ENCODE measurements around the gene C2CD5.
"Not testable (repeated sequence)": the region's sequence is repeated elsewhere in the genome, so short reads cannot be mapped to it uniquely, and the experiment has no call there.

C2CD5 gene

DNA sequence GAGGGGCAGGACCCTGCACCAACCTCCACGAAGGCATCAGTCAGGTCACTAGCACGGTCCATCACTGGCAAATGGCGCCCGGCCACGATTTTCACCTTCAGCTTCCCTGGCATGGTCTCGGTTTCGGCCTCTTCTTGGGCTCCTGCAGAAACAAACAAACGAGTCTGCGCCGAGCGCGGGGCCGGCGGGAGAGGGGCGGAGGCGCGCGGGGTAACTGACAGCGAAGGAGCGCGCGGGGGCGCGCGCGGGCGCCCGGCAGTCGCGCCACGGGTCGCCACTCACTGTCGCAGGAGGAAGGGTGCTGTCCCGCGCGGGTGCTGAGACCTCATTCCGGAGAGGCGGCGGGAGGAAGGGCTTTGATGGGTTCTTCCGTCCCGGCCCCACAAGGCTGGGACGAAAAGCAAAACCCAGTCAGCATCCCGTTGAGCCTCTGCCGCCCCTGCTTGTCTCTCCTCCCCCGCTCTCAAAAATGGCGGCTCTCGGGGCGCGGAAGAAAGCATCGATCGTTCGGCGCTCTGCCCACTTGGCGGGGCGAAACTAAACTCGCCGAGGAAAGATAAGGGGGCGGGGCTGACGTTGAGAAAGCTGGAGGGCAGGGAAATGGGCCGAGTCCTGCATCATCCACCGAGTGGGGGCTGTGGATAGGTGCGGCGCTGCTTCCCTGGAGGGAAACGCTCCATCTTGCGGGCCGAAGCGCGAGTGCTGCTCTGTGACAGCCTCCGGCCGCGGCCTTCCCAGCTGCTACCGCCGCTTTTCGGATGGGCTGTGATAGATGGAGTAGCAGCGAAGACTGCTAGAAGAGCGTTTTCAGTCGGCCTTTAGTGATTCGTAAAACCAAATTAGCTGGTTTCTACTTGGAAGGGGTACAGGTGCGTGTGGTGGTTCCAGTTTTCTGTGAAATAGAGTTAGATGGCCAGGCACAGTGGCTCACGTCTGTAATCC lies at the start of gene C2CD5:
TSS of gene C2CD5 (minus strand) at position 505 of the 942 bp plus-strand sequence. CDS start at position 113, 392 bp downstream.
- DNase-seq, result peak; percentile 93 to 97

DNA sequence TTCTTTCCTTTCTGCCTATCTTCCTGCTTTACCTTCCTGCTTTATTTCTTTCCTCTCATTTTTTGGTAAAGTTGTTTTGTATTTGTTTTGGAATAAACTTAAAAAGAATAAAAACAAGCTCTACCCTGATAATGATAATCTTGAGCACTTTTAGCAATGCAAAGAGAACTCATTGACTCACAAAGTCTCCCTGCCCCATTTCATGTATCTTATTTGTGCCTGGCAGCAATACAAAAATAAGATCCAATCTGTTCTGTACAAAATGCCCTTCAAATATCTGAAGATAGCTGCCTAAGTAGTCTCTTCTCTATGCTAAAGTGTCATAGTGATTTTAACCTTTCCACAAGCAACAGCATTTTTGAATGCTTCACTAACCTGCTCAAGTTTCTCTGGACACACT lies 49.5 kb upstream of the C2CD5 start:
- no peak for DNase-seq

DNA sequence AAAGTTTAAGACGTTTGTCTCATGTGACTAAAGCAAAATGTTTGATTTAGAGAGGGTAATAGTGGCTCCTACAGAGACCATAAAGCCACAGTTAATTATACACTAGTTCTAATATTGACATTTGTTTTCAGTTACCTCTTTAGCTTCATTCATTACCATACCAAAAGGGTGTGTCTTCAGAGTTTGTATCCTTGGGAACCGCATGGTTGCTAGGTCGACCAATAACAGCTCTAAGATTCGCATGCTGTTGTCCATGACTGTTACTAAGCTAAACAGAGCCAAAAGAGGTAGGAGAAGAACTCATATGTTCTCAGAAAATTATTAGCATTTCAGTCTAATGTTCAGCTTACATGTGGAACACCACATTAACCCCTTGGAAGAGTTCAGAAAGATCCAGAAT lies 44.5 kb upstream of the C2CD5 start:
- DNase-seq, result no peak

DNA sequence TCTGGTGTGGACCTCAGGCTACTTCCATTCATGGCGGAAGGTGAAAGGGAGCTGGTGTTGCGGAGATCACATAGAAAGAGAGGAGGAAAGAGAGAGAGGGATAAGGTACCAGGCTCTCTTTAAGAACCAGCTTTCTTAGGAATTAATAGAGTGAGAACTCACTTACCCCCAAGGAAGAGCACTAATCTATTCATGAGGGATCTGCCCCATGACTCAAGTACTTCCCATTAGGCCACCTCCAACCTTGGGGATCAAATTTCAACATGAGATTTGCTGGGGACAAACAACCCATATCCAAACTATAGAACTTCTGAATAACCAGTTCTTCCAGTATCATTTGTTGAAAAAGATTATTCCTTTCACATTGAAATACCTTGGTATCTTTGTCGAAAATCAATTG lies 34.0 kb upstream of the C2CD5 start:
- no peak for DNase-seq

- DNase-seq, result no peak
Measured at GRCh38 chr12:22577667-22578066, 33.3 kb upstream of the C2CD5 start.

- DNase-seq, result no peak
Measured at GRCh38 chr12:22576473-22576872, 32.1 kb upstream of the C2CD5 start.

- DNase-seq, result no peak
Measured at GRCh38 chr12:22576065-22576464, 31.7 kb upstream of the C2CD5 start.

GRCh38 chr12:22574921-22575320 lies 30.6 kb upstream of the C2CD5 start:
- no peak for DNase-seq

- DNase-seq, result no peak
Measured at GRCh38 chr12:22573181-22573580, 28.8 kb upstream of the C2CD5 start.

DNA sequence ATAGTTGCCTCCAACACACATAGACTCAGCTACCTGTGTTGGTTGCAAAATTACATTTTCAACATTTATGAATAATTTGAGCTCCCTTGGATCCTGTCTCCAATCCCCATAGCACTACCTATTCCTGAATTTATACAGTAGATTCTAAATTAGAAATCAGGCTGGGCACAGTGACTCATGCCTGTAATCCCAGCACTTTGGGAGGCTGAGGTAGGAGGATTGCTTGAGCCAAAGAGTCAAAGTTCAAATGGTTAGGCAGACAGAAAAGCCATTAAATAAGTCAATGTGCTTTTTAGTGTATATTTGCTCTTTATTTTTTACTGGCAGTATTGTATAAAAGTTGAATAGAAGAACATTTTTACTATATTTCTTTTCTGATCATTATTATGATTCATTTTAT lies 24.9 kb upstream of the C2CD5 start:
- DNase-seq, result no peak

GRCh38 chr12:22562036-22563028 lies 18.0 kb upstream of the C2CD5 start:
- no peak for DNase-seq

- not testable (repeated sequence) for DNase-seq
Measured at GRCh38 chr12:22554750-22555149, 10.4 kb upstream of the C2CD5 start.

DNA sequence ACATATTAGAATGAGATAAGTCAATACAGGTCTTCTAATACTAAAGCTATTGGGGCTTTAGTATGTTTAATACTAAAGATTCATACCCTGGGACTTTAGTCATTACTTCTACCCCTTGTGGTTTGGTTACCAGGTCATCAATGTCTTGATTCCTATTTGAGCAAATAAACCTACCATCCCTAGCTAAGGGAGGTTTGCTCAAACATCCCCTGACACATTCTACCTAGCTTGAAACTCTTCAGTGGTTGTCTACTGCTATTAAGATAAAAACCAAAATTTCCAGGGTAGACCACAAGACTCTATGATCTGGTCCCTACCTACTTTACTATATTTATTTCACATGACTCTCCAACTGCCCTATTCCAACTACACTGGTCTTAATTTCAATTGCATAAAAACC lies 7.3 kb upstream of the C2CD5 start:
- DNase-seq, result no peak

- no peak for DNase-seq
Measured at GRCh38 chr12:22545255-22545654, 913 bp upstream of the C2CD5 start.

DNA sequence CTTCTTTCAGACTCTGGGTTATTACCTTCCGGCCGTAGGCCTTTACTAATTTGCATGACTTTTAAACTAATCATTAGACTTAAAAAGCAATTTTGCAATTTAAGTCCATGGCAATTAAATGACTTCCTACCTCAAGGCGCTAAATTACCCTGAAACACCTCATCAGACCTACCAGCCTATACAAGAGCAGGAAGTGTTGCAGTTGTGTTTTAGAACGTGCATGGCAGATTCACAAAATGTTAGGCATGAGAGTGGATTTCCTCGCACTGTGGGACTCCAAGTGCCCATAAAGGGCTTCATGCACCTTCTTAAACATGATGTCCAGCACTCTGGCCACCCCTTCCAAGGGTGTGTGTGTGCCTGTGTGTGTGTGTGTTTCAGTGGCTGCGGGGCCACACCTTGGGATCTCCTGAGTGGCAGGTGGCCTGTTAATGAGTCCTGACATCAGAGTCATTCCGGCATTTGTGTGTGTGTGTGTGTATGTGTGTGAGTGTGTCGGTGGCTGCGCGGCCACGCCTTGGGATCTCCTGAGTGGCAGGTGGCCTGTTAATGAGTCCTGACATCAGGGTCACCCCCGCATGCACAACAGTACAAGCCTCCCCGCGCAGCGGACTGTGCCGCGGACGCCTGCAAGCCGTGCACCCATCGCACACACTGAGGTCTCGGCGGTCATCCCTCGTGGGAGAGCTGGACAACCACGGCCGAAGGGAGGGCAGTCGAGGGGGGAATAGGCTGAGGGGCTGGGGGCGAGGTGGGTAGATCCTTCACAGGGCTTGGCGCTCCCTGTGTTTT lies 900 bp downstream of the C2CD5 start:
- peak in 1 of 2 experiments; percentile 30 for DNase-seq

DNA sequence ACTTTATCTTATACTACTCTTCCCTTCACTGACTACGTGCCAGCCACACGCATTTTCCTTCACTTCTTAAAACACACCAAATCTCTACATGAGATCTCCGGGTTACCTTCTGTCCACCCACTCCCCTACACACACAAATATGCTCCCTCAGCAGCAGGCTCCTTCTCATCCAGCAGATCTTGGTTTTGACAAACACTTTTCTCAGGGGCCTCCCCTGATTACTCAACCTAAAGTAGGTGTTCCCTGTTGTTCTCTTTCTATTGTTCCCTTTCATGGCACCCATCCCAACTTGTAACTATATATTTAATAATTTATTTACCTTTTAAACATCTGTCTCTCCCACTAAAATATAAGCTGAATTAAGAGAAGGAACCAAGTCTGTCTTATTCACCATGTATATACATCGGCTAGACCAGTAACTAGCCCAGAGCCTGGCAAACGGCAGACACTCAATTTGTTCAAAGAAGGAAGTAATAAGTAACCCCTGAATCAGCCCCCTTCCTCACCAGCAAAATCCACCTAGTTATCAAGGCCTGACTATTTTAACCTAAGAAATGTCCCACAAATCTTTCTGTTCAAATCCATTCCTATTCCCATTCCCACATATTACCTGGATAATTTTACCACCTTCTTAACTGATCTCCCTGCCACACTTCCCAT lies 2.7 kb downstream of the C2CD5 start:
- DNase-seq, result no peak

GRCh38 chr12:22539055-22539454 lies 5.3 kb downstream of the C2CD5 start:
- DNase-seq, result no peak

DNA sequence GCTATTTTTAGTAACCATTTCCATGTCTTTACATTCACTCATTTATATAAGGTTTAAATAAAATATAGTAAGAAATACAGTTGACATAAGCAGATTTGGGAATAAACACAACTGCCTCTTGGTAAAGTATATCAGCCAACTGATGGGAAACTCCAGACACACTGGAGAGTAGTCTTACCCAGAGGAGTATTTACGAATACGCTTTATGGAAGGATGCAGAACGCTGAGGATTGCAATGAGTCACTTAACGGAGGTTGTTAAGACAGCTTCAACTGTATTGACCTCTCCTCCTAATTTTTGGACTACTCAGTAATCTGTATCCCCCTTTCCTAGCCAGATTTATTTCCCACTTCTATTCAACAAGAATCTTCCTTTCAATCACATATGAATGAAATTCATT lies 6.0 kb downstream of the C2CD5 start:
- DNase-seq, result no peak

DNA sequence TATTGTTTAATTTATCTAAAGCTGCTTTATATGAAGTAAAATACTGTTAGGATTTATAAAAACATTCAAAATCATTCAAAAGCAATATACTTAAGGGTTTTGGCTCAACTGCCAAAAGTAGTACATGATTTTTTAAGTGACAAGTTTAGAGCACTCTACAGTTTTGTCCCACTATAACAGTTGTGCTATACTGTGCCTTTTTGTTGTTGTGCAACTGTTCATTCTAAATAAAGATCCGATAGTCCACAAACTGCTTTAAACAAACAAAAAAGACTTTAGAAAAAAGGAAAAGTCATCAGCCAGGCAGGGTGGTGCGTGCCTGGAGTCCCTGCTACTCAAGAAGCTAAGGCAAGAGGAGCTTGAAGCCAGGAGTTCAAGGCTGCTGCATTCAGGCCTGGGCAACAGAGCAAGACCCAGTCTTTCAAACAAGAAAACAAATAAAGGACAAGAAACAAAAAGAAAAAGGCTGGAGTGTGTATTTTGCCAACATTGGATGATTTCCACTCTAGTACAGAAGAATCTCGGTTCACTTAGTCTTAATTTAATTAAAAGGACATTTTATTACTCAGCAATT lies 7.3 kb downstream of the C2CD5 start:
- no peak for DNase-seq

DNA sequence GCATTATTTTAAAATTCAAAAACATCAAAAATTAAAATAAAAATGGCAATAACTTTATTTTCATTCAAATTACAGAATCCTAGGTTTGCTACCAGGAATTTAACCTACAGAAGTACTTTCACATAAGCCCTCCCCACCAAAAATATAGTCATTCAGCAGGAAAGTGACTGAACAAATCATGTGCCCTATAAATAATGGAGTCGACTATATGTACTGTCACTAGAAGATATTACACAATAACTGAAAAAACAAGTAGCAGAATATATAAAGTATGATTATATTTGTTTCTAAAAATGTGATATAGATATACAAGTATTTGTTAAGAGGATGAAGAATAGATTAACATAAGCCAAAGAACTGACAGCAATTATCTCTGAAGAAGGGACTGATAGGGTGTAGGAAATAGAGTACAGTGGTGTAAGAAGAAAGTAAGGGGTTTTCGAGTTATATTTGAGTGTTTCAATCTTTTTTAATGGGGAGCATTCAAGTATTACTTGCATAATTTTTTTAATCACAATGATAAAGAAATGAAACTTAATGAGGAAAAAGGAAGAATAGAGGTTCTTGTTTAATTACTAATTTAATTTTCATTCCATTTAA lies 7.9 kb downstream of the C2CD5 start:
- DNase-seq, result no peak

GRCh38 chr12:22535478-22535877 lies 8.9 kb downstream of the C2CD5 start:
- DNase-seq, result no peak
